Thyroid gland (tissue), 4 donors: ENCODE data around the gene CHMP6. TPM values are rescaled to one million over a fixed set of nuclear protein-coding genes. Genes with fewer than 3 reads are reported as not detected.

Experiments used
- DNase-seq, 2 donors: peaks; one replicate each; pipeline ENCODE4 v3.0.0-alpha.2; 2019
- H3K27ac ChIP-seq, 3 donors: fragments of 200-600 bp; sonication (generic); 1 replicate in 2 of 3; 2 replicates in 1 of 3; pipeline ENCODE4 v1.5.1; 2016 to 2019; ENCODE audit warnings: mild to moderate bottlenecking in 1 of 3, moderate library complexity in 1 of 3
- H3K27me3 ChIP-seq: fragments of 200-600 bp; sonication (generic); one replicate; pipeline ENCODE4 v1.5.1; 2019
- H3K36me3 ChIP-seq, 2 donors: fragments of 200-600 bp; sonication (generic); one replicate each; pipeline ENCODE4 v1.5.1; 2016 to 2019
- H3K4me1 ChIP-seq, 2 donors: fragments of 200-600 bp; sonication (generic); one replicate each; pipeline ENCODE4 v1.5.1; 2017 to 2019
- H3K4me3 ChIP-seq, 3 donors: fragments of 200-600 bp; sonication (generic); replicated peaks in 1 of 3; 1 replicate in 2 of 3; 2 replicates in 1 of 3; pipeline ENCODE4 v1.5.1; 2016; ENCODE audit warnings: mild to moderate bottlenecking in 1 of 3
- H3K9me3 ChIP-seq: fragments of 200-600 bp; sonication (generic); one replicate; pipeline ENCODE4 v1.5.1; 2017
- POLR2A ChIP-seq, 2 donors: fragments of 450-650 bp; IDR thresholded peaks; one replicate each; pipeline ENCODE4 v1.6.1; 2017; ENCODE audit warnings: antibody characterized with exemption in 2 of 2, mild to moderate bottlenecking in 2 of 2, moderate library complexity in 1 of 2
- WGBS, 2 donors: methylation state at CpG; one replicate each; pipeline ENCODE4 v1.1.5; 2017; 5-methylcytosine and 5-hydroxymethylcytosine counted together
- intact Hi-C: fragments of 100-400 bp; cut with DNase I; formaldehyde crosslinking; loops from one replicate; pipeline ENCODE4 v1.15.1; 2023
- total RNA-seq, 4 donors: library from RNA; depleted of rRNA; stranded (reverse); fragments of >200 nt; gene quantifications; one replicate each; pipeline ENCODE4 v1.2.3, GENCODE V29; 2016
- TF ChIP-seq, protein P1 (sequence below), 6 experiments: fragments of 200-600 bp in 3 of 6; fragments of 450-650 bp in 3 of 6; sonication (generic) in 3 of 6; IDR thresholded peaks; one replicate each; pipeline ENCODE4 v1.5.1; 2016 to 2019; ENCODE audit warnings: antibody characterized with exemption in 6 of 6, mild to moderate bottlenecking in 2 of 6, inconsistent platforms in 1 of 6, moderate library complexity in 1 of 6

The CHMP6 gene
- total RNA-seq, 4 donors from 2014 or later, result 19.5 to 37.8 (median 27.8) TPM

DNA sequence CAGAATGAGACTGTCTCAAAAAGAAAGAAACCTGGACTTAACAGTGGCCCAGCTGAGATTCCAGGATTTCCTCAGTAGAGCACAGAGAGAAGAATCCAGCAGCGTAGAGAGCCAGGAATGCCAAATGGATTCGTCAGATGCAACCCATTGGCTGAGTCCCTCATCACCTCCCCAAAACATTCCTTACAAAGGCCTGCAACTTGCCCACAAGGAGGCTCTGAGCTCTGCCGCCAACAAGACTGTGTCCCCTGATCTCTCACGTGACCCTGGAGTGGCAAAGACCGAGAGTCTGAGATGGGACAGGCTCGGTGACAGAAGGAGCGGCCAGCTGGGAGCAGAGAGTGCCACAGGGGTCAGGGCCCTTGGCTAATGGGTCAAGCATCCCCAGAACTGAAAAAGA lies 6.9 kb upstream of the CHMP6 start:
- H3K9me3 ChIP-seq, result no peaks in the 10 kb centered on the region
- TF ChIP-seq, protein P1, sequence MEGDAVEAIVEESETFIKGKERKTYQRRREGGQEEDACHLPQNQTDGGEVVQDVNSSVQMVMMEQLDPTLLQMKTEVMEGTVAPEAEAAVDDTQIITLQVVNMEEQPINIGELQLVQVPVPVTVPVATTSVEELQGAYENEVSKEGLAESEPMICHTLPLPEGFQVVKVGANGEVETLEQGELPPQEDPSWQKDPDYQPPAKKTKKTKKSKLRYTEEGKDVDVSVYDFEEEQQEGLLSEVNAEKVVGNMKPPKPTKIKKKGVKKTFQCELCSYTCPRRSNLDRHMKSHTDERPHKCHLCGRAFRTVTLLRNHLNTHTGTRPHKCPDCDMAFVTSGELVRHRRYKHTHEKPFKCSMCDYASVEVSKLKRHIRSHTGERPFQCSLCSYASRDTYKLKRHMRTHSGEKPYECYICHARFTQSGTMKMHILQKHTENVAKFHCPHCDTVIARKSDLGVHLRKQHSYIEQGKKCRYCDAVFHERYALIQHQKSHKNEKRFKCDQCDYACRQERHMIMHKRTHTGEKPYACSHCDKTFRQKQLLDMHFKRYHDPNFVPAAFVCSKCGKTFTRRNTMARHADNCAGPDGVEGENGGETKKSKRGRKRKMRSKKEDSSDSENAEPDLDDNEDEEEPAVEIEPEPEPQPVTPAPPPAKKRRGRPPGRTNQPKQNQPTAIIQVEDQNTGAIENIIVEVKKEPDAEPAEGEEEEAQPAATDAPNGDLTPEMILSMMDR (IDR thresholded peaks at IDR 0.05), result no peak
- TF ChIP-seq POLR2A (IDR thresholded peaks at IDR 0.05), result no peak
- H3K36me3 ChIP-seq, result no peaks in the 10 kb centered on the region
- peak; percentile 29 to 42 for DNase-seq
- H3K4me1 ChIP-seq, result peaks cover 4 to 7% of the 10 kb centered on the region in 2 donors
- intact Hi-C loops, result loop anchor here (5.0 kb wide), 1 partner anchor 557 kb away; no protein-coding TSS in a partner anchor
- peaks cover 4% of the 10 kb centered on the region for H3K27me3 ChIP-seq
- WGBS, 2 donors, result 51 to 55% methylated on average over 7 of the region's 7 CpGs
- no peak overlapping the region for H3K27ac ChIP-seq
- H3K4me3 ChIP-seq, result no peak overlapping the region

GRCh38 chr17:80986046-80986445 lies 5.6 kb upstream of the CHMP6 start:
- H3K27ac ChIP-seq, result no peak overlapping the region
- H3K4me1 ChIP-seq, result peaks cover 1 to 8% of the 10 kb centered on the region in 2 donors
- WGBS, 2 donors, result 70 to 86% methylated on average over 7 of the region's 7 CpGs

DNA sequence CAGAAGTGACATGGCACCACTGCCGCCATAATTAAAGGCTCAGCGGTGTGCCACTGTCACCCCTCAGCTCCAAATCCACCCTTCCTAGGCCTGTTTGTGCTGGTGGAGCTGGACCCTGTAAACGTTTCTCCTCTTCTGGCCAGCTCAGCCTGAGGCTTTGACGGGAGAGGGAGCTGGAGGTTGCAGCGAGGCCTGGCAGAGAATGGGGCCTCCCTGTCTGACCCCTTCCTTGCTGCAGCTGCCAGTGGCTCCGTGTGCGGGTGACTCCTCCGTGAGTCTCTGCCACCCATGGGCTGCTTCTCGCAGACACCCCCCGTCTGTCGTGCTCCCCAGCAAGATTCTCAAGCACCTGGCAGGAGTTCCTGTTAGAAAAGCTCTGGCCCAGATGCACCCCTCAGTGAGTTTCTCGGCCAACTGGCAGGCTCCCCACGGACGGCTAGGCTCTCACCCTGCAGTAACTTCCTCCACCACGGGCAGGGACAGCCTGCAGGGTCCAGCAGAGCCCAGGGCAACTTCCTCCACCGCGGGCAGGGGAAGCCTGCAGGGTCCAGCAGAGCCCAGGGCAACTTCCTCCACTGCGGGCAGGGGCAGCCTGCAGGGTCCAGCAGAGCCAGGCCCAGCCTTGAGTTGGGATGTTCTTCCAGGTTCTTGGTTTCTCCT lies 4.7 kb upstream of the CHMP6 start:
- no peak overlapping the region for H3K4me3 ChIP-seq
- 68 to 71% methylated on average over 15 to 18 of the region's 18 CpGs for WGBS, 2 donors
- H3K27ac ChIP-seq, result no peak overlapping the region
- no peaks in the 10 kb centered on the region for H3K27me3 ChIP-seq
- H3K9me3 ChIP-seq, result no peaks in the 10 kb centered on the region
- H3K36me3 ChIP-seq, result no peaks in the 10 kb centered on the region
- DNase-seq, result no peak
- peaks cover 0 to 6% of the 10 kb centered on the region in 2 donors for H3K4me1 ChIP-seq
- TF ChIP-seq, protein P1 (IDR thresholded peaks at IDR 0.05), result no peak
- no peak for TF ChIP-seq POLR2A (IDR thresholded peaks at IDR 0.05)
- intact Hi-C loops, result no loop called here

More at GRCh38 chr17:80986046-80986445, 5.6 kb upstream of the CHMP6 start:
- no peak for DNase-seq
- TF ChIP-seq, protein P1 (IDR thresholded peaks at IDR 0.05), result no peak
- no peak for TF ChIP-seq POLR2A (IDR thresholded peaks at IDR 0.05)
- Histone ChIP-seq H3K4me3 (no peak overlapping the region), H3K27me3 (peaks cover 1% of the 10 kb centered on the region), H3K36me3 (no peaks in the 10 kb centered on the region), H3K9me3 (no peaks in the 10 kb centered on the region)
- intact Hi-C loops, result no loop called here

DNA sequence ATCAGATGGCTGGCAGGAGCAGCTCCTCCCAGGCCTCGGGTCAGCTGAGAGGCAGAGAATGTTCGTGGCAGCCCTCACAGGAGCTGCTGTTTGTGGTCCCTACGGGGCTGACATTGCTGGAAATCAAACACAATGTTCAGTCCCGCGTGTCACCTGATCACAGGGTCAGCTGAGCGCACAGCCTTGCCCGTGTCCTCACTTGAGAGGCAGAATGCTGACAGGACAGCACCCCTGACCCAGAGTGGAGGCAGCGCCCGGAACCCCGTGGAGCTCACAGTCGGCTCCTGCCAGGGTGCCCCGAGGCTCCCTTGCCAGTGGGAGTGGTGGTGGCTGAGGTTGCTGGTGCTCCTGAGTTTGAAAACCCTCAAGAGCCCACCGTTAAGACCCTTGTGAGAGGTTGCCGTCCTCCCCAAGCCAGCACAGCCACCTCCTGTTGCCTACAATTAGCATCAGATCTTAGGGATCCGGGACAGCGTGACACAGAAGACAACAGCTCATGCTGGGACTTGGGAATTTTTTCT lies 3.6 kb upstream of the CHMP6 start:
- intact Hi-C loops, result loop anchor here (2.0 kb wide), 1 partner anchor 111 kb away; no protein-coding TSS in a partner anchor
- Histone ChIP-seq H3K36me3 (no peaks in the 10 kb centered on the region), H3K9me3 (no peaks in the 10 kb centered on the region), H3K27ac (no peak overlapping the region), H3K4me3 (no peak overlapping the region), H3K4me1 (peaks cover 0 to 12% of the 10 kb centered on the region in 2 donors), H3K27me3 (no peaks in the 10 kb centered on the region)
- TF ChIP-seq POLR2A (IDR thresholded peaks at IDR 0.05), result no peak
- no peak for DNase-seq
- WGBS, 2 donors, result 62 to 71% methylated on average over 2 to 9 of the region's 16 CpGs

DNA sequence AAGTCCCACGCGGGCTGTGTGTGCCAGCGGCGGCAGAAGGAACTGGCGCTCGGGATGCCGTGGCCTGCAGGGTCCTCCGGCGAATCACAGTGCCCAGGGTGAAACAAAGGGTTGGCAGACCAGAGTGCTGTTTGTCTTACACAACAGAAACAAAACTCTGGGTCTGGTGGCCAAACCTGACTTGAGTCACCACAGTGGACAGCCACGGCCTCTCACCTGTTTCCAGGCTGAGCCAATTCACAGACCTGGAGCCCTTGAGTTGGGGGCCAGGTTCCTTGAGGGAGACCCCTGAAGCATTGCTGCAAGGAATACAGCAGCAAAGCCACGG lies 2.1 kb upstream of the CHMP6 start:
- no peaks in the 10 kb centered on the region for H3K36me3 ChIP-seq
- no peak overlapping the region for H3K27ac ChIP-seq
- peaks cover 0 to 18% of the 10 kb centered on the region in 2 donors for H3K4me1 ChIP-seq
- no peak overlapping the region for H3K4me3 ChIP-seq
- DNase-seq, result no peak
- 82 to 88% methylated on average over 2 to 8 of the region's 11 CpGs for WGBS, 2 donors
- intact Hi-C loops, result loop anchor here (2.0 kb wide), 1 partner anchor 109 kb away; no protein-coding TSS in a partner anchor
- no peak for TF ChIP-seq POLR2A (IDR thresholded peaks at IDR 0.05)
- TF ChIP-seq, protein P1 (IDR thresholded peaks at IDR 0.05), result no peak
- no peaks in the 10 kb centered on the region for H3K27me3 ChIP-seq
- H3K9me3 ChIP-seq, result no peaks in the 10 kb centered on the region
